Astrocyte of the cerebellum (primary cell): ENCODE data around the gene BANP.
"Not testable (repeated sequence)": the region's sequence is repeated elsewhere in the genome, so short reads cannot be mapped to it uniquely, and the experiment has no call there.

Experiments used
- DNase-seq: peaks from one replicate; pipeline ENCODE4 v3.0.0-alpha.2; 2011; ENCODE audit warnings: low read depth
- H3K4me3 ChIP-seq: 2 replicates; pipeline ENCODE4 v1.5.1; 2011; ENCODE audit warnings: mild to moderate bottlenecking, low read depth, low read length, moderate library complexity
- in situ Hi-C: cut with HindIII; loops from 2 replicates; pipeline ENCODE4 v1.10.0; 2017; ENCODE audit warnings: low sequenced_read_pairs
- TF ChIP-seq, protein P1 (sequence below): IDR thresholded peaks from 2 replicates; pipeline ENCODE4 v1.5.1; 2012; ENCODE audit warnings: low read length, low read depth, moderate library complexity, mild to moderate bottlenecking; ENCODE audit errors: missing control alignments

BANP gene

DNA sequence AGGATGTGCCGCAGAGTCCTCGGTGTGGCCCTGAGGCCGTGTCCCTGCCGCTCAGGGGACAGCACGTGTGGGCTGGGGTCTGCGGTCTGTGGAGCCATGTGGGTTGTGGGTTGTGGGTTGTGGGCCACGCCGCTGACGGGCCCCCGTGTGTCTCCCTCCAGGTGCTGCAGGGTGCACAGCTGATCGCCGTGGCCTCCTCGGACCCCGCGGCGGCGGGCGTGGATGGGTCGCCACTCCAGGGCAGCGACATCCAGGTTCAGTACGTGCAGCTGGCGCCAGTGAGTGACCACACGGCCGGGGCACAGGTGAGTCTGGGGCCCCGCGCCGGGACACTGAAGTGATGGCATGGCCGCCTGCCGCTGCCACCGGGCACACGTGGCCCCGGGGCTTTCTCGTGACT is 120.7 kb downstream of the BANP start:
- TF ChIP-seq, protein P1, sequence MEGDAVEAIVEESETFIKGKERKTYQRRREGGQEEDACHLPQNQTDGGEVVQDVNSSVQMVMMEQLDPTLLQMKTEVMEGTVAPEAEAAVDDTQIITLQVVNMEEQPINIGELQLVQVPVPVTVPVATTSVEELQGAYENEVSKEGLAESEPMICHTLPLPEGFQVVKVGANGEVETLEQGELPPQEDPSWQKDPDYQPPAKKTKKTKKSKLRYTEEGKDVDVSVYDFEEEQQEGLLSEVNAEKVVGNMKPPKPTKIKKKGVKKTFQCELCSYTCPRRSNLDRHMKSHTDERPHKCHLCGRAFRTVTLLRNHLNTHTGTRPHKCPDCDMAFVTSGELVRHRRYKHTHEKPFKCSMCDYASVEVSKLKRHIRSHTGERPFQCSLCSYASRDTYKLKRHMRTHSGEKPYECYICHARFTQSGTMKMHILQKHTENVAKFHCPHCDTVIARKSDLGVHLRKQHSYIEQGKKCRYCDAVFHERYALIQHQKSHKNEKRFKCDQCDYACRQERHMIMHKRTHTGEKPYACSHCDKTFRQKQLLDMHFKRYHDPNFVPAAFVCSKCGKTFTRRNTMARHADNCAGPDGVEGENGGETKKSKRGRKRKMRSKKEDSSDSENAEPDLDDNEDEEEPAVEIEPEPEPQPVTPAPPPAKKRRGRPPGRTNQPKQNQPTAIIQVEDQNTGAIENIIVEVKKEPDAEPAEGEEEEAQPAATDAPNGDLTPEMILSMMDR, result no peak
- no peak for DNase-seq
- no peak overlapping the region for H3K4me3 ChIP-seq
- in situ Hi-C loops, result no loop called here

GRCh38 chr16:88072571-88073001 is 121.4 kb downstream of the BANP start:
- in situ Hi-C loops, result no loop called here
- DNase-seq, result no peak
- no peak overlapping the region for H3K4me3 ChIP-seq
- TF ChIP-seq, protein P1, result no peak

- in situ Hi-C loops, result no loop called here
- no peak for DNase-seq
- no peak overlapping the region for H3K4me3 ChIP-seq
- TF ChIP-seq, protein P1, result no peak
Measured at GRCh38 chr16:88073201-88073721, 122.0 kb downstream of the BANP start.

- no peak overlapping the region for H3K4me3 ChIP-seq
- DNase-seq, result no peak
- TF ChIP-seq, protein P1, result no peak
- in situ Hi-C loops, result no loop called here
Measured at GRCh38 chr16:88074041-88074440, 122.8 kb downstream of the BANP start.

DNA sequence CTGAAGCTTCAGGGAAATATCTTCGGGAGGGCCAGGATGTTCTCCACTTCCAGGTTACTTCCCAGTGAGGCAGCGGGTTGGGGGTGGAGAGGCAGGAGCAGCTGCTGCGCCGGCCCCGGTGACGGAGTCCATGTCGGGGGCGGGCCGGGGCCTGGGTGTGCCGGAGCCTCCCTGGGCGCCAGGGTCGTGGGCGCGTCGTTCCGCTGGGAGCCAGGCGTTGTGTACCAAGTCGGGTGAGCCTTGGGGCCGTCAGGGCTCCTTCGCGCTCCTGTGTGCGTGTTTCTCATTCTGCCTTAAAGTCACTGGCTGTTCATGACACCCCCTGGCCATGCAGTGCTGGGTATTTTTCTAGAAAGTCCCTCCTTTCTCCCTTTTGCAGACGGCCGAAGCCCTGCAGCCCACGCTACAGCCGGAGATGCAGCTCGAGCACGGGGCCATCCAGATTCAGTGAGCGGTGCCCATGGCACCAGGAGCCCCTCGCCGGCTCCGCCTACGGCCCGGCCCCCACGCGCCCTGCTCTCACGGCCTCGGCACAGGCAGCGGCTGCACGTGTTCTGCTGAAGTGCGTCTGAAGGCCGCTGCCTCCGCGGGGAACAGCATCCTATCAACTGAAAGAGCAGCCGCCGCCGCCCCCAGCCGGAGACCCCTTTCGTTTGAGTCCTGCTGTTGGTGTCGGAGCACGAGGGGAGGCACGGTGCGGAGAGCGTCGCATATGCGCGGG is 125.1 kb downstream of the BANP start:
- in situ Hi-C loops, result no loop called here
- no peak for DNase-seq
- no peak overlapping the region for H3K4me3 ChIP-seq
- TF ChIP-seq, protein P1, result no peak

- H3K4me3 ChIP-seq, in situ Hi-C loops, DNase-seq: not testable (repeated sequence)
Measured at GRCh38 chr16:88076932-88077320, 125.7 kb downstream of the BANP start.

GRCh38 chr16:88077328-88078108 is 126.3 kb downstream of the BANP start:
- TF ChIP-seq, protein P1, result no peak
- in situ Hi-C loops, result no loop called here
- DNase-seq, result no peak
- H3K4me3 ChIP-seq, result no peak overlapping the region
